ENCODE measurements around the gene NXNL1. TPM values are rescaled to one million over a fixed set of nuclear protein-coding genes. Genes with fewer than 3 reads are reported as not detected.

NXNL1 gene
- total and polyA plus RNA-seq, 2 of the 8 experiments (the other 6 are each of a cell fraction or from before 2014, with no cell fraction given): not detected

GRCh38 chr19:17421942-17422341 is 38.8 kb downstream of the NXNL1 start (continued):
- no peak for TF ChIP-seq SRF (IDR thresholded peaks at IDR 0.05; ENCODE audit: low read depth, low read length)
- TF ChIP-seq NRF1 (IDR thresholded peaks at IDR 0.05; ENCODE audit: low read depth, low read length): no peak
- no peak for TF ChIP-seq ZNF274 (IDR thresholded peaks at IDR 0.05; ENCODE audit: borderline replicate concordance, extremely low read depth, low read length)
- TF ChIP-seq POLR2A (IDR thresholded peaks at IDR 0.05; ENCODE audit: control extremely low read depth in 1 of 2, low read depth in 2 of 2, low read length in 2 of 2): no peak

Data from H1 (cell line).